ENCODE results near the gene SERPINA4.

DNA sequence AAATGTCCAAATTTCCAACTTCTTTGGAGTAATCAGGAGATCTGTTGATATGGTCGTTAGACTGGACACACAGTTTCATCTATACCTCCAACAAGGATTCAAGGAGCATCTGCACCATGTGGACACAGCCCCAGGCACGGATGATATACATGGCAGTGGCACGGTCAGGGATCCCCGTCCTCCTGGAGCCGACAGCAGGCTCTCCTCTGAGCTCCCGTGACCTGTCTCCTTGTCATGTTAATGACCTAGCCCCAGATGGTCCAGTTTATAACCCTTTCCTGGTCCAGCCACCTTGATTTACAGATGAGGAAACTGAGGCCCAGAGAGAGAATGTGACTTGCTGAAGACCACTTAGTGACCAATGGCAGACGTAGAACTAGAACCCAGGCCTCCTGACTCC, 16.5 kb upstream of the SERPINA4 start:
- TF ChIP-seq, protein P1, sequence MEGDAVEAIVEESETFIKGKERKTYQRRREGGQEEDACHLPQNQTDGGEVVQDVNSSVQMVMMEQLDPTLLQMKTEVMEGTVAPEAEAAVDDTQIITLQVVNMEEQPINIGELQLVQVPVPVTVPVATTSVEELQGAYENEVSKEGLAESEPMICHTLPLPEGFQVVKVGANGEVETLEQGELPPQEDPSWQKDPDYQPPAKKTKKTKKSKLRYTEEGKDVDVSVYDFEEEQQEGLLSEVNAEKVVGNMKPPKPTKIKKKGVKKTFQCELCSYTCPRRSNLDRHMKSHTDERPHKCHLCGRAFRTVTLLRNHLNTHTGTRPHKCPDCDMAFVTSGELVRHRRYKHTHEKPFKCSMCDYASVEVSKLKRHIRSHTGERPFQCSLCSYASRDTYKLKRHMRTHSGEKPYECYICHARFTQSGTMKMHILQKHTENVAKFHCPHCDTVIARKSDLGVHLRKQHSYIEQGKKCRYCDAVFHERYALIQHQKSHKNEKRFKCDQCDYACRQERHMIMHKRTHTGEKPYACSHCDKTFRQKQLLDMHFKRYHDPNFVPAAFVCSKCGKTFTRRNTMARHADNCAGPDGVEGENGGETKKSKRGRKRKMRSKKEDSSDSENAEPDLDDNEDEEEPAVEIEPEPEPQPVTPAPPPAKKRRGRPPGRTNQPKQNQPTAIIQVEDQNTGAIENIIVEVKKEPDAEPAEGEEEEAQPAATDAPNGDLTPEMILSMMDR (IDR thresholded peaks at IDR 0.05), result no peak
- TF ChIP-seq ZFX (IDR thresholded peaks at IDR 0.05; ENCODE audit: borderline replicate concordance), result no peak
